Right kidney (tissue), 1 donor: ENCODE data around the gene MGRN1.
"Not testable (repeated sequence)": the region's sequence is repeated elsewhere in the genome, so short reads cannot be mapped to it uniquely, and the experiment has no call there.

Experiments used
- DNase-seq: peaks from one replicate; pipeline ENCODE4 v3.0.0-alpha.2; 2016

MGRN1 gene

DNA sequence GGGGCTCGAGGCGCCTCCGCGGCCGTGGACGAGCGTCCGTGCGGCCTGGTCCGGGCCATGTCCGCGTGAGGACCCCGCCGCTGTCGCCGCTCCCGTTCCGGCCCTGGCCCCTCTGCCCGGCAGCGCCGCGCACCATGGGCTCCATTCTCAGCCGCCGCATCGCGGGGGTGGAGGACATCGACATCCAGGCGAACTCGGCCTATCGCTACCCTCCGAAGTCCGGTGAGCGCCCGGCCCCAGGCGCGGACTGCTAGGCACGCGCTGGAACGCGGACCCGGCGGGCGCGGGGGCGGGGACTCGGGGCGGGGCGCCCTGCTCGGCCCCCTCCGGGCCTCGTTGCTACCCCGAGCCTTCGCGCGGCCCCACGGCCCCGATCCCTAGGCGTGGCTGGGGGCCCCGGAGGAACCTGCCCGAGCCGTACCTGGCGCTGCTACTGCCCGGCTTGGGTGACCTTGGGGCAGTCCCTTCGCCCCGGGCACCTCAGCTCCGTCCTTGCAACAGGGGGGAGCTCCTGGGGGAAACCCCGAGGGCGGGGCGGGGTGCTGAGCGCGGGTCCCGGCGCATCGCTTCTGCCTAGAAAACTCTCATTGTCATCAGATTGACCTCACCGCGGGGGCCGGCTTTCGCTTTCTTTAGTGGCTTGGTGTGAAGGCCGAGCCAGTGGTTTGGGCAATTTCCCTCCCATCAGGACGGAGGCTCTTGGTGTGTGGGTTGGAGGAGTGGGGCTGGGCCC, 367 bp downstream of the MGRN1 start:
- no peak for DNase-seq

DNA sequence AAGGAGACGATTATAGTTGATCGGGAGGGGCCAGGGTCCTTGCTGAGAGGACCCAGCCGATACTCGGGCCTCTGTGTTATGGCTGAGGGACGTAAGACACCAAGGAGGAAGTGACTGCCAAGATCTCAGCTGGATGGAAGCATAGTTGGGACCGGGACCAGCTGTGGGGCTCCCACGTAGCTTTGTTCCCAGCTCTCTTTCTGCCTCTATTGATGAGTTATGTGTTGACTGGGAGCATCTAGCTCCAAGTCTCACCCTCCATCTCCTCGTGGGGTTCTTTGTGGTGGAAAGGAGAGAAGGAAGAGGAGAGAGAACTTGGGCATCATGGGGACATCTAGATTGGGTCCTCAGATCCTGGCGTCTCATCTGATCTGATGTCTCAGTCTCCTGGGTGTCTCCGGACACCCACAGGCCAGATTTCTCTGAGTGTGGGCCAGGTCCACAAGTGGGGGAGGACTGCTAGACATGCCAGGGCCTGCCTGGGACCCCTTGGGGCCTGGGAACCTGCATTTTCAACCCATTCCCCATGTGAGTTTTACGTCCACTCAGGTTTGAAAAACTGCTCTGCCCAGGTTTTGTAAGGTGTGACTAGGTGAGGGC, 1.0 kb downstream of the MGRN1 start:
- peak; percentile 76 for DNase-seq

DNA sequence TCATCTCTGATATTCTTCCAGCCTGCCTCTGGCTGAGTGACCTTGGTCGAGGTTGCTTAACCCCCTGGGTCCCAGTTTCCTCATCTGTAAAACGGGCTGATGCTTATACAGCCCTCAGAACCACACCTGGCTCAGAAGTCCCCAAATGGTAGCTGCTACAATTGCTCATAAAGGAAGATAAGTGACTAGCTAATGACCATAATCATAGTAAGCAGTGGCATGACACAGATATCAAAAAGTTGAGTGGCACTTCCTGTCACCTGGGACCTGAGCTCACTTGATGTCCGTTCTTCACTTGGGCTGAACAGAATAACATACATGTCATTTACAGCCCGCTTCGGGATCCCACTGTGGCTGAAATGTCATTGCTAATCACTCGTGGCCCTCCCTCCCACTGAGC, 1.8 kb downstream of the MGRN1 start:
- no peak for DNase-seq

DNA sequence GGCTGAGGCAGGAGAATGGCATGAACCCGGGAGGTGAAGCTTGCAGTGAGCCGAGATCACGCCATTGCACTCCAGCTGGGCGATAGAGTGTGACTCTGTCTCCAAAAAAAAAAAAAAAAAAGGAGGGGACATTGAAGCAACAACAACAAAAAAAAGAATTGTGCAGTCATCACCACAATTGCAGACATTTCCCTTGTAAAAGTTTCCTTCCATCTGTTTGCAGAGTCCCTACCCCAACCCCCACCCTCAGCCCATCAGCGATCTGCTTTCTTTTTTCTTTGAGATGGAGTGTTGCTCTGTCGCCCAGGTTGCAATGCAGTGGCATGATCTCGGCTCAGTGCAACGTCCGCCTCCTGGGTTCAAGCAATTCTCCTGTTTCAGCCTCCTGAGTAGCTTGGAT, 3.7 kb downstream of the MGRN1 start:
- DNase-seq = no peak

GRCh38 chr16:4631444-4631843, 6.8 kb downstream of the MGRN1 start:
- no peak for DNase-seq

DNA sequence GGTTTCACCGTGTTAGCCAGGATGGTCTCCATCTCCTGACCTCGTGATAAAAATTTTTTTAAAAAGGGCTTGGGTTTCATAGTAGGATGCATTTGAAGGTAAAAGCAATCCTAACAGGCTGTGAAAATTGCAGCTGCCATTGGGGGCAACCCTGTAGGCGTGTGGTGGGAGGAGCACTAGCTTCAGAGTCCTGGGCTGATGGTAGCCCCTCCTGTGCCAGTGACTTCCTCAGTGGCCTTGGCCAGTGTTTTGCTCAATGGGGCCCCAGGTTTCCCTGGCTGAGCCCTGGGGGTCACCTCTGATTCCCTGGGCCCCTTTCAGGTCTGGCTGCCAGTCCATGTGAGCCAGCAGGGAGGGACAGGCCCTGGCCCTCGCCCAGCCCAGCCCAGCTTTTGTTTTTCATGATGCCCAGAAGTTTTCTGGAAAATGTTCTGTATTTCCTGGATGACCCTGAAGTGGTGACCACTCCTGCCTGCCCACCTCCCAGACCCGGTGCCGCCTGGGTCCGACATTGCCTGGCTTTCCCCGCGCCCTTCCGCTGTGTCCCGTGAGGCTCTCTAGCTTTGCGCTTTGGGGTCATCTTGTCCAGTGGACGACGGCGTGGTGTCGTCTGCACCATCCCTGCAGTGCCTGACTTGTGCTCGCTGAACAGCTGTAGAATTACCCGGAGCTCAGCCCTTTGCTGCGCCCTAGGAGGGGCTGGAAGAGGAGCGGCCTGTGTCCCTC, 9.4 kb downstream of the MGRN1 start:
- no peak for DNase-seq

- no peak for DNase-seq
Observed at GRCh38 chr16:4634768-4635167, 10.1 kb downstream of the MGRN1 start.

GRCh38 chr16:4636196-4636595, 11.6 kb downstream of the MGRN1 start:
- no peak for DNase-seq

- no peak for DNase-seq
Observed at GRCh38 chr16:4637501-4638166, 13.0 kb downstream of the MGRN1 start.

DNA sequence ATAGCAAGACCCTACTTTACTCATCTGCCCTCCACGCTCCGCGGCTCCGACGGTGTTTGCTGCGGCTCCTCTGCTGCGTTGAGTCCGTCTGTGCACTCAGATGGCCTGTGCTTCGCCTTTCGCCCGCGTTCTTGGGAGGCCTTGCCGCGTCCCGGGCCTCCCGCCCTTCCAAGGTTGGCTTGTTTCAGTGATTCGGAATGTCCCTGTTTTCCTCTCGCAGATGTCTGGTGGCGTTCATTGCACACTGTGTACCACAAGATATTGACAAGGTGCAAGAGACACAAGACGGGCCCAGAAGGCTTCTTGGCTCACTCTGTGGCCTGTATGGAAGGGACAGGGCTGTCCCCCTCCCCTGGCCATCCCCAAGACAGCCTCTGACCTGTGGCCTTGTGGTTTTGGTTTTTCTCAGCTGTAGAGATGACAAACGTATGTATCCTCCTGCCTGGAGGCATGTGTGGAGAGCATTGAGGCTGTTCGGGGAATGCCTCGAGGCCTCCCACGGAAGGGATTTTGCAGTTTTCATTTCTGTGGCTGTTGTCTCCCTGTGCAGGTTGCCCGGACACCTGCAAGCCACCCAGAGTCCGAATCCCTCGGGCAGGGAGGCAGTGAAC, 15.4 kb downstream of the MGRN1 start:
- no peak for DNase-seq

- no peak for DNase-seq
Observed at GRCh38 chr16:4640572-4641305, 16.1 kb downstream of the MGRN1 start.

- no peak for DNase-seq
Observed at GRCh38 chr16:4641306-4641687, 16.7 kb downstream of the MGRN1 start.

DNA sequence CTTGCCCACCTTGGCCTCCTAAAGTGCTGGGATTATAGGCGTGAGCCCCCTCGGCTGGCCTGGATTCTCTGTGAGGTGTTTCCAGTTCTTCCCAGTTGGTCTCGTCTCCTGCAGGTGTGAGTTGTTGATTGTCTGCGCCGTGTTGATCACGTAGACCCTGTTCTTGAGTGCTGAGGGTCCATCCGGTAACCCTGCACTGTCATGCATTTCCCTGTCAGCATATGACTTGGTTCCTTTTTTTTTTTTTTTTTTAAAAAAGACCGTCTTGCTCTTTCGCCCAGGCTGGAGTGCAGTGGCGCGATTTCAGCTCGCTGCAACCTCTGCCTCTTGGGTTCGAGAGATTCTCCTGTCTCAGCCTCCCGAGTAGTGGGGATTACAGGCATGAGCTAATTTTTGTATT, 17.3 kb downstream of the MGRN1 start:
- DNase-seq = no peak

DNA sequence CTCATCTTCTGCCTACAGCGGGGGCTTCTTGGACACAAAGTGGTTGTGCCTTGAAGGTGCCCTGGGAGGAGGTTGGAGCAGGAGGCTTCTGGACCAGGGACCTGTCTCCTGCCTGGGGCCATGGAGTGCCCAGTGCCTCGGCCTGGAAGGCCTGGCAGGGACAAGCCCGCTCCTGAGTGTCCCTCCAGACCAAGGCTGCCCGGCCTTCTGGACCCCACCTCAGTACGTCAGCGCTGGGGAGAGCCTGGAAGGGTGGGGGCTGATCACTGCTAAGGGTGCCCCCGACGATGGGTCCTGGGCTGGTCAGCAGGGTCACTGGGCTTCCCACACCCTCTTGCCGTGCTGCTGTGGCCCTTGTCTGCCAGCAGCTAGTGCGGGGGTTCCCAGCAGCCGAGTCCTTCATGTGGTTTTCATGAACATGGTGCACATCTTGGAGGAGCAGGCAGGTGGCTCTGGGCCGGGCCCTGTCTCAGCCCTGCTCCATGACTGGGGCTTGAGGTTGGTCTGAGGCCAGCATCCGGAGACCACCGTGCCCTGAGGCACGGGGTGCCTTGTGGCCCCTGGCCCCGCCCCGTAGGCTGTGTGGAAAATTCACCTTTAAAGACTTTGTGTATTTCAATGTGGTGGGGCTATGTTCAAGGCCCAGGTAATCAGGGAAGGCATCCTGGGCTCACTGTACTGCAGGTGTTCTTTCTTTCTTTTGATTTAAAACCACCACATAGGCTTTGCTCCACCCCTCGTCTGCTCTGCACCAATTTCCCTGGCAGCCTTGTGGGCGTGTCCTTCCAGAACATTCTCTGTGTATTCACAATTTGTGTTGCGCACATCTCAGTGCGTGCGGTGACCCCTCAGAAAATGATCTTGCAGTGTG, 22.4 kb downstream of the MGRN1 start:
- no peak for DNase-seq

DNA sequence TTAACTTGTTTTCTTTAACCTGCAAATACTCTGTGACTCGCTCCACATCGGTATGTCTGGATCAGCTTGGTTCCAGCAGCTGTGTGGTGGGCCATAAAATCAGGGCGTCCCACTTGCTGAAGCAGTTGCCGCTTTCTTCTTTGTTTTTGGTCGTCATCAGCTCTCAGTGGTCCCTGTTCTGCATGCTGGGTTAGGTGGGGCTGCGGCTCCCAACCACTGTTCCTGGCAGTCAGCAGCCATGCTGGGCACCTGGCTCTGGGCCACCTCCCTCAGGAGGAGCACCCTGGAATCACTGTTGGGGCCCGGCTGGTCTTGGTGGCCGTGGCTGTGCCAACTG, 23.0 kb downstream of the MGRN1 start:
- no peak for DNase-seq

DNA sequence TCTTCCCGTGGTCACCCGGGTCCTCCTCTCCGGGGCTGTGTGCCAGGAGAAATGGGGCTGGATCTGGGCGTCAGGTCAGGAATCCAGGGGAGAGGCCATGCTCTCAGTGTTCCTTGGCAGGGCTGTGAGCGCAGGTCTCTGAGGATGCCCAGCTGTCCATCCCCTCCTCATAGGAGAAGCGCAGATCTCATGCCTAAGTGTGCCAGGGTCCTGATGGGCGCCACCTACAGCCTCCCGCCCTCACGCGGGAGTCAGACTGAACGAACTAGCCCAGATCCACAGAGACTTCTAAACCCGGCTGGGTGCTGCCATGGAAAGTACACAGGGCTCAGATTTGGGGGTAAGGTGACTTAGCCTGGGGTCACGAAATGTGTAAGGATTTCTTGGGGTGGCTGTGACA, 24.3 kb downstream of the MGRN1 start:
- no peak for DNase-seq

- DNase-seq = no peak
Observed at GRCh38 chr16:4649744-4650442, 25.3 kb downstream of the MGRN1 start.

- not testable (repeated sequence) for DNase-seq
Observed at GRCh38 chr16:4650443-4651074, 25.9 kb downstream of the MGRN1 start.

DNA sequence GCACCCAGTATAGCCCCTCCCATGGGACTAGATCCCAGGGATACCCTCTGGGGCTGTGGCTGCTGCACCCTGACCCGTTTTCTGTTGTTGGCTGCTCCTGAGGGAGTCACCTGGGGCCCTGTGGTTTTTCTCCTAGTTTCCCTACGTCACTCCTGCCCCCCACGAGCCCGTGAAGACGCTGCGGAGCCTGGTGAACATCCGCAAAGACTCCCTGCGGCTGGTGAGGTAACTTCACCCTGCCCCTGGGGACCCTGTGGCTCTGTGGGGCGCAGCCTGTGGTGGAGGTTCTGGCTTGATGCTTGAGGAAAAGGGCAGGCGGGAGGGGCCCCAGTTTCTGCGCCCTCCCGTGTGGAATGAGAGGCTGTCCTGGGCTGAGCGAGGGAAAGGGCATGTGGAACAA, 27.2 kb downstream of the MGRN1 start:
- DNase-seq = no peak

DNA sequence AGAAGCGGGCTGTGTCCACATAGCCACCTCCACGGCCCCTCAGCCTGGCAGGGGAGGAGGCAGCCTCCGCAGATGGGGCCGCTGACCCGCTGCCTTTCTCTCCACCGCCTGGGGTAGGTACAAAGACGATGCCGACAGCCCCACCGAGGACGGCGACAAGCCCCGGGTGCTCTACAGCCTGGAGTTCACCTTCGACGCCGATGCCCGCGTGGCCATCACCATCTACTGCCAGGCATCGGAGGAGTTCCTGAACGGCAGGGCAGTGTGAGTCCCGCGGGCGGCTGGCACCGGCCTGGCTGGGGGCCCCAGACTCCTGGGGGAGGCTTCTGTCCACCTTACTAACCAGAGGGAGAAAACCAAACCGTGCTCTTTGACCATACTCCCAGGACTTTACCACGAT, 27.9 kb downstream of the MGRN1 start:
- DNase-seq = no peak
